ENCODE measurements around the gene CCNF.

- TF ChIP-seq ZNF274 (IDR thresholded peaks at IDR 0.05; ENCODE audit: low read depth, low read length) (no peak), SUZ12 (IDR thresholded peaks at IDR 0.05; ENCODE audit: extremely low read depth, insufficient read depth, insufficient read length) (no peak)
Measured at GRCh38 chr16:2495041-2495440, 65.8 kb downstream of the CCNF start.

Measured in NT2/D1 (cell line).